Upper lobe of left lung (tissue), 4 donors: ENCODE data around the gene MYLIP.

Source experiments
- CTCF ChIP-seq, 6 experiments: fragments of 450-650 bp in 4 of 6; fragments of 200-600 bp in 2 of 6; sonication (generic) in 2 of 6; IDR thresholded peaks; one replicate each; pipeline ENCODE4 v1.5.1; 2016 to 2019; ENCODE audit warnings: antibody characterized with exemption in 6 of 6
- POLR2A ChIP-seq, 4 donors: fragments of 450-650 bp; IDR thresholded peaks; one replicate each; pipeline ENCODE4 v1.5.1; 2016 to 2017; ENCODE audit warnings: antibody characterized with exemption in 4 of 4, mild to moderate bottlenecking in 2 of 4
- POLR2AphosphoS5 ChIP-seq, 2 donors: sonication (generic); formaldehyde crosslinking; IDR thresholded peaks; one replicate each; pipeline ENCODE4 v1.5.1; 2017; ENCODE audit warnings: antibody characterized with exemption in 2 of 2

DNA sequence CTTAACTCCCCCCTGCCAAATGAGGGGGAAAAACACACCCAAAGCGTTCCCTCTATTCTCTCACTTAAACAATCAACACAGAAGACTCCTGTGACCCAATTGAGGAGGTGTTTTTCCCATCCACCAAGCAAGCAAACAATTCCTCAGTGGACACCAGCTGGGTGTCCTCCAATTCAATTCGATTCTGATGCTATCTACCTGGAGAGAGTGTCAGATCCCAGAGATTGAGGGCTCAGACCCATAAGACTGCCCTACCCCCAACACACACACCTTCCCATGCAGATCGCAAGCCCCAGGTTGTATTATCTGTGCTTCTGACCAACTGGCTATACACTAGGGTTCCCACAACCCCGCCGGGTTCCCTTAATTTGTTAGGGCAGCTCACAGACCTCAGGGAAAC lies 36.8 kb downstream of the MYLIP start:
- TF ChIP-seq CTCF (IDR thresholded peaks at IDR 0.05): no peak
- no peak for TF ChIP-seq POLR2A (IDR thresholded peaks at IDR 0.05)
- TF ChIP-seq POLR2AphosphoS5 (IDR thresholded peaks at IDR 0.05): no peak
